H9 (cell line): Measurements from ENCODE around the gene LGALS9. TPM values are rescaled to one million over a fixed set of nuclear protein-coding genes. Genes with fewer than 3 reads are reported as not detected.

ENCODE experiments used
- DNase-seq: peaks from one replicate; pipeline ENCODE4 v3.0.0-alpha.2; 2017
- H2AFZ ChIP-seq: one replicate; pipeline ENCODE4 v1.6.1; 2013; ENCODE audit warnings: mild to moderate bottlenecking, low read length, control low read depth, moderate library complexity
- H2AK5ac ChIP-seq: 2 replicates; pipeline ENCODE4 v1.6.1; 2013; ENCODE audit warnings: low read length, control low read depth, mixed read lengths; ENCODE audit not compliant: insufficient read length
- H2BK120ac ChIP-seq: one replicate; pipeline ENCODE4 v1.6.1; 2013; ENCODE audit warnings: low read depth, mild to moderate bottlenecking, low read length, control low read depth, inconsistent platforms; ENCODE audit not compliant: poor library complexity, severe bottlenecking
- H2BK12ac ChIP-seq: 2 replicates; pipeline ENCODE4 v1.6.1; 2013; ENCODE audit warnings: low read length, control low read depth, mixed read lengths, low read depth; ENCODE audit not compliant: insufficient read length
- H2BK15ac ChIP-seq: 2 replicates; pipeline ENCODE4 v1.6.1; 2013; ENCODE audit warnings: low read depth, low read length, control low read depth
- H2BK20ac ChIP-seq: one replicate; pipeline ENCODE4 v1.6.1; 2013; ENCODE audit warnings: low read depth, mild to moderate bottlenecking, low read length, control low read depth, inconsistent platforms; ENCODE audit not compliant: poor library complexity, severe bottlenecking
- H2BK5ac ChIP-seq: 2 replicates; pipeline ENCODE4 v1.6.1; 2013; ENCODE audit warnings: low read length, control low read depth, mixed read lengths; ENCODE audit not compliant: insufficient read length
- H3K14ac ChIP-seq: 2 replicates; pipeline ENCODE4 v1.6.1; 2013; ENCODE audit warnings: low read length, control low read depth; ENCODE audit not compliant: insufficient read depth
- H3K18ac ChIP-seq: 2 replicates; pipeline ENCODE4 v1.6.1; 2013; ENCODE audit warnings: low read depth, mild to moderate bottlenecking, mixed read lengths, low read length, control low read depth; ENCODE audit not compliant: insufficient read length
- H3K23ac ChIP-seq: 2 replicates; pipeline ENCODE4 v1.6.1; 2013; ENCODE audit warnings: low read length, control low read depth, mixed read lengths, low read depth; ENCODE audit not compliant: insufficient read length
- H3K23me2 ChIP-seq: 2 replicates; pipeline ENCODE4 v1.6.1; 2013; ENCODE audit warnings: low read depth, mild to moderate bottlenecking, mixed read lengths, low read length, control low read depth; ENCODE audit not compliant: insufficient read length, poor library complexity, severe bottlenecking
- H3K27ac ChIP-seq: 2 replicates; pipeline ENCODE4 v1.5.1; 2013; ENCODE audit warnings: low read length, control low read depth, mixed read lengths, low read depth; ENCODE audit not compliant: insufficient read length
- H3K27me3 ChIP-seq: 2 replicates; pipeline ENCODE4 v1.6.1; 2013; ENCODE audit warnings: low read length, control low read depth, inconsistent platforms; ENCODE audit not compliant: insufficient read depth
- H3K4ac ChIP-seq: 2 replicates; pipeline ENCODE4 v1.6.1; 2013; ENCODE audit warnings: low read depth, mild to moderate bottlenecking, control low read depth, inconsistent platforms, low read length, moderate library complexity
- H3K4me1 ChIP-seq: 2 replicates; pipeline ENCODE4 v1.6.1; 2013; ENCODE audit warnings: low read length, control low read depth, inconsistent platforms; ENCODE audit not compliant: insufficient read depth
- H3K4me2 ChIP-seq: 2 replicates; pipeline ENCODE4 v1.6.1; 2013; ENCODE audit warnings: low read length, control low read depth, mixed read lengths; ENCODE audit not compliant: insufficient read length, insufficient read depth
- H3K56ac ChIP-seq: 2 replicates; pipeline ENCODE4 v1.6.1; 2013; ENCODE audit warnings: low read depth, mild to moderate bottlenecking, mixed read lengths, low read length, control low read depth; ENCODE audit not compliant: insufficient read length
- H3K79me1 ChIP-seq: 2 replicates; pipeline ENCODE4 v1.6.1; 2013; ENCODE audit warnings: low read depth, mild to moderate bottlenecking, moderate library complexity, low read length, control low read depth, inconsistent platforms; ENCODE audit not compliant: insufficient read depth, poor library complexity, severe bottlenecking
- H3K79me2 ChIP-seq: 2 replicates; pipeline ENCODE4 v1.6.1; 2013; ENCODE audit warnings: low read length, control low read depth, inconsistent platforms; ENCODE audit not compliant: insufficient read depth
- H3K9ac ChIP-seq: 2 replicates; pipeline ENCODE4 v1.6.1; 2013; ENCODE audit warnings: low read length, control low read depth, mixed read lengths; ENCODE audit not compliant: insufficient read length; ENCODE audit errors: extremely low read depth
- H3K9me3 ChIP-seq: one replicate; pipeline ENCODE4 v1.6.1; 2013; ENCODE audit warnings: low read depth, low read length, inconsistent platforms; ENCODE audit not compliant: control insufficient read depth
- H3T11ph ChIP-seq: one replicate; pipeline ENCODE4 v1.6.1; 2013; ENCODE audit warnings: mild to moderate bottlenecking, low read length, control low read depth, inconsistent platforms
- H4K20me1 ChIP-seq: one replicate; pipeline ENCODE4 v1.6.1; 2013; ENCODE audit not compliant: control insufficient read depth, insufficient read length, insufficient read depth
- H4K5ac ChIP-seq: 2 replicates; pipeline ENCODE4 v1.6.1; 2013; ENCODE audit warnings: low read depth, mild to moderate bottlenecking, mixed read lengths, low read length, control low read depth; ENCODE audit not compliant: insufficient read length
- H4K8ac ChIP-seq: replicated peaks from 2 replicates; pipeline ENCODE4 v1.6.1; 2013; ENCODE audit warnings: low read length, control low read depth, mixed read lengths, low read depth; ENCODE audit not compliant: insufficient read length
- H4K91ac ChIP-seq: 2 replicates; pipeline ENCODE4 v1.6.1; 2013; ENCODE audit warnings: low read depth, mild to moderate bottlenecking, moderate library complexity, mixed read lengths, low read length, control low read depth; ENCODE audit not compliant: insufficient read length
- H3K27ac Mint-ChIP-seq, 3 experiments: 2 replicates in 2 of 3; 3 replicates in 1 of 3; pipeline ENCODE4 v1.8.0; 2020 to 2021; ENCODE audit warnings: mixed read lengths in 3 of 3, mild to moderate bottlenecking in 1 of 3, moderate library complexity in 1 of 3
- H3K27me3 Mint-ChIP-seq: 2 replicates; pipeline ENCODE4 v1.8.0; 2021; ENCODE audit warnings: low read depth, mild to moderate bottlenecking, moderate library complexity, mixed read lengths
- H3K36me3 Mint-ChIP-seq, 3 experiments: 2 replicates in 2 of 3; 3 replicates in 1 of 3; pipeline ENCODE4 v1.8.0; 2020 to 2021; ENCODE audit warnings: low read depth in 3 of 3, mixed read lengths in 3 of 3; ENCODE audit not compliant: insufficient read depth in 1 of 3
- H3K4me1 Mint-ChIP-seq, 2 experiments: 2 replicates each; pipeline ENCODE4 v1.8.0; 2020; ENCODE audit warnings: mixed read lengths in 2 of 2
- H3K4me3 Mint-ChIP-seq, 2 experiments: 2 replicates in 1 of 2; 3 replicates in 1 of 2; pipeline ENCODE4 v1.8.0; 2020 to 2021; ENCODE audit warnings: mild to moderate bottlenecking in 2 of 2, mixed read lengths in 2 of 2, moderate library complexity in 1 of 2
- H3K9me3 Mint-ChIP-seq, 2 experiments: 2 replicates in 1 of 2; 3 replicates in 1 of 2; pipeline ENCODE4 v1.8.0; 2020; ENCODE audit warnings: mild to moderate bottlenecking in 2 of 2, mixed read lengths in 2 of 2, moderate library complexity in 1 of 2
- CTCF ChIP-seq: fragments of 200-600 bp; sonication (generic); conservative IDR thresholded peaks from 3 replicates; pipeline ENCODE4 v1.8.0; 2021; ENCODE audit warnings: antibody characterized with exemption, mild to moderate bottlenecking
- WGBS: extraction: QIAGEN DNeasy Blood & Tissue Kit; methylation state at CpG from one replicate; pipeline ENCODE4 v1.1.7; 2013; ENCODE audit warnings: missing lambda C conversion rate, low lambda C conversion rate, mixed read lengths; ENCODE audit not compliant: insufficient read length; ENCODE audit errors: extremely low coverage; 5-methylcytosine and 5-hydroxymethylcytosine counted together
- total RNA-seq: library from RNA; stranded (reverse); gene quantifications from 2 replicates; pipeline ENCODE4 v1.2.1, GENCODE V29; 2021

LGALS9 gene
- total RNA-seq, 1 experiment from 2014 or later, result 2.5 TPM

- H2AFZ ChIP-seq, result no peak overlapping the region
- no peaks in the 10 kb centered on the region for H3K23me2 ChIP-seq
- no peak overlapping the region for H2BK12ac ChIP-seq
- no peak overlapping the region for H3K14ac ChIP-seq
- H3K79me1 ChIP-seq, result no peaks in the 10 kb centered on the region
- H2BK15ac ChIP-seq, result no peak overlapping the region
- no peak overlapping the region for H3K27ac ChIP-seq
- no peaks in the 10 kb centered on the region for H3K9me3 ChIP-seq
- DNase-seq, result no peak
- H3T11ph ChIP-seq, result no peak overlapping the region
- H4K5ac ChIP-seq, result no peak overlapping the region
- Mint-ChIP-seq H3K27me3 (no peaks in the 10 kb centered on the region; the same call in 1 of the 2 replicates), H3K9me3 (no peaks in the 10 kb centered on the region), H3K4me1 (peaks cover 6 to 12% of the 10 kb centered on the region in 2 experiments), H3K27ac (peak overlapping the region in 2 of 3 experiments; percentile 16 to 28; a peak in 1 of 7 replicates), H3K4me3 (no peak overlapping the region), H3K36me3 (peaks cover 4 to 15% (median 13%) of the 10 kb centered on the region in 3 experiments)
- TF ChIP-seq CTCF, result no peak
- no peak overlapping the region for H3K23ac ChIP-seq
- no peaks in the 10 kb centered on the region for H3K27me3 ChIP-seq
- H3K4me2 ChIP-seq, result no peak overlapping the region
- no peak overlapping the region for H3K18ac ChIP-seq
- H3K9ac ChIP-seq, result no peak overlapping the region
- WGBS, result no CpG with 5 or more reads among the region's 5 CpGs
- no peak overlapping the region for H2BK5ac ChIP-seq
- H2BK120ac ChIP-seq, result no peak overlapping the region
- H3K79me2 ChIP-seq, result no peaks in the 10 kb centered on the region
- no peak overlapping the region for H2BK20ac ChIP-seq
- no peak overlapping the region for H4K91ac ChIP-seq
- no peak overlapping the region for H3K4ac ChIP-seq
- H4K8ac ChIP-seq, result no peak overlapping the region
- no peaks in the 10 kb centered on the region for H4K20me1 ChIP-seq
- H2AK5ac ChIP-seq, result no peak overlapping the region
- H3K56ac ChIP-seq, result no peak overlapping the region
- H3K4me1 ChIP-seq, result no peaks in the 10 kb centered on the region
These were observed 45.2 kb upstream of the LGALS9 start for GRCh38 chr17:27585792-27586191.
